ENCODE data around the gene MRAP2. TPM values are rescaled to one million over a fixed set of nuclear protein-coding genes. Genes with fewer than 3 reads are reported as not detected.

MRAP2 gene
- polyA plus RNA-seq, 1 donor from 2014 or later, result 1.0 TPM

DNA sequence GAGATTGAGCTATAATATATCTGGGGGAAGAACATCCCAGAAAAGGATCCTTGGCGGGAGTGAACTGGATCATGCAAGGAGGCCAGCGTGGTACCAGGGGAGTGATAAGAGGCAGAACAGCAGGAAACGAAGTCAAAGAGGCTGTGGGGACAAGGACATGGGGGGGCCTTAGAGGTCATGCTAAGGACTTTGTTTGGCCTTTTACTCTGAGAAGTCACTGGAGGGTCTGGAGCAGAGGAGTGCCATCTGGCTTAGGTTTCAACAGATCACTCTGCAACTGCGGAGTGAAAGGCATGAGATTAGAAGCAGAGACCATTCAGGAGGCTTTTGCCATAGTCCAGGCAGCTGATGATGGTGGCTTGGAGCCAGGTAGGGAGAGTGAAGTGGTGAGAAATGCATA, 24.3 kb downstream of the MRAP2 start:
- Histone ChIP-seq H3K36me3 (ENCODE audit: insufficient read depth, low read length) (no peaks in the 10 kb centered on the region), H3F3A (ENCODE audit: insufficient read depth, low read length, poor library complexity, severe bottlenecking) (no peaks in the 10 kb centered on the region), H4K20me1 (ENCODE audit: insufficient read depth) (no peaks in the 10 kb centered on the region), H3K9me2 (ENCODE audit: insufficient read depth, low read length) (no peaks in the 10 kb centered on the region), H3K4me2 (ENCODE audit: low read length) (no peak overlapping the region), H3K4me3 (ENCODE audit: low read length) (no peak overlapping the region), H3K9me3 (ENCODE audit: low read length) (no peaks in the 10 kb centered on the region), H3K27ac (ENCODE audit: low read length) (no peak overlapping the region), H3K27me3 (ENCODE audit: insufficient read depth, low read depth, low read length) (no peaks in the 10 kb centered on the region), H3K9ac (ENCODE audit: low read length) (no peak overlapping the region), H2AFZ (ENCODE audit: low read depth, low read length) (no peak overlapping the region), H3K79me2 (replicated peaks; ENCODE audit: insufficient read depth, low read length) (no peaks in the 10 kb centered on the region)
- no peak for TF ChIP-seq EP300 (conservative IDR thresholded peaks at IDR 0.05; ENCODE audit: poor library complexity, severe bottlenecking)
- TF ChIP-seq, protein P1, sequence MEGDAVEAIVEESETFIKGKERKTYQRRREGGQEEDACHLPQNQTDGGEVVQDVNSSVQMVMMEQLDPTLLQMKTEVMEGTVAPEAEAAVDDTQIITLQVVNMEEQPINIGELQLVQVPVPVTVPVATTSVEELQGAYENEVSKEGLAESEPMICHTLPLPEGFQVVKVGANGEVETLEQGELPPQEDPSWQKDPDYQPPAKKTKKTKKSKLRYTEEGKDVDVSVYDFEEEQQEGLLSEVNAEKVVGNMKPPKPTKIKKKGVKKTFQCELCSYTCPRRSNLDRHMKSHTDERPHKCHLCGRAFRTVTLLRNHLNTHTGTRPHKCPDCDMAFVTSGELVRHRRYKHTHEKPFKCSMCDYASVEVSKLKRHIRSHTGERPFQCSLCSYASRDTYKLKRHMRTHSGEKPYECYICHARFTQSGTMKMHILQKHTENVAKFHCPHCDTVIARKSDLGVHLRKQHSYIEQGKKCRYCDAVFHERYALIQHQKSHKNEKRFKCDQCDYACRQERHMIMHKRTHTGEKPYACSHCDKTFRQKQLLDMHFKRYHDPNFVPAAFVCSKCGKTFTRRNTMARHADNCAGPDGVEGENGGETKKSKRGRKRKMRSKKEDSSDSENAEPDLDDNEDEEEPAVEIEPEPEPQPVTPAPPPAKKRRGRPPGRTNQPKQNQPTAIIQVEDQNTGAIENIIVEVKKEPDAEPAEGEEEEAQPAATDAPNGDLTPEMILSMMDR (IDR thresholded peaks at IDR 0.05; ENCODE audit: poor library complexity, severe bottlenecking), result no peak
- TF ChIP-seq SMC3 (conservative IDR thresholded peaks at IDR 0.05; ENCODE audit: poor library complexity), result no peak

- Histone ChIP-seq H3K27me3 (ENCODE audit: insufficient read depth, low read depth, low read length) (no peaks in the 10 kb centered on the region), H3F3A (ENCODE audit: insufficient read depth, low read length, poor library complexity, severe bottlenecking) (no peaks in the 10 kb centered on the region)
- TF ChIP-seq SMC3 (conservative IDR thresholded peaks at IDR 0.05; ENCODE audit: poor library complexity), result no peak
- TF ChIP-seq REST (IDR thresholded peaks at IDR 0.05; ENCODE audit: borderline replicate concordance), result no peak
- no peak for TF ChIP-seq MXI1 (conservative IDR thresholded peaks at IDR 0.05; ENCODE audit: poor library complexity, severe bottlenecking)
- no peak for TF ChIP-seq POLR2AphosphoS5 (IDR thresholded peaks at IDR 0.05)
- TF ChIP-seq, protein P1 (IDR thresholded peaks at IDR 0.05; ENCODE audit: poor library complexity, severe bottlenecking), result no peak
- no peak for TF ChIP-seq EZH2 (IDR thresholded peaks at IDR 0.05; ENCODE audit: borderline replicate concordance, insufficient read depth, low read length, poor library complexity, severe bottlenecking)
- no peak for TF ChIP-seq EP300 (conservative IDR thresholded peaks at IDR 0.05; ENCODE audit: poor library complexity, severe bottlenecking)
- no peak for TF ChIP-seq TAF1 (IDR thresholded peaks at IDR 0.05; ENCODE audit: low read depth)
- TF ChIP-seq RAD21 (conservative IDR thresholded peaks at IDR 0.05), result no peak
Measured at GRCh38 chr6:84059082-84059481, 25.5 kb downstream of the MRAP2 start.

More at GRCh38 chr6:84059082-84059481, 25.5 kb downstream of the MRAP2 start:
- Histone ChIP-seq H3K9ac (ENCODE audit: low read length) (no peak overlapping the region), H4K20me1 (ENCODE audit: insufficient read depth) (no peaks in the 10 kb centered on the region), H3K4me3 (ENCODE audit: low read length) (no peak overlapping the region), H3K9me2 (ENCODE audit: insufficient read depth, low read length) (no peaks in the 10 kb centered on the region), H3K4me2 (ENCODE audit: low read length) (no peak overlapping the region), H3K9me3 (ENCODE audit: low read length) (no peaks in the 10 kb centered on the region), H3K27ac (ENCODE audit: low read length) (no peak overlapping the region), H3K79me2 (replicated peaks; ENCODE audit: insufficient read depth, low read length) (no peaks in the 10 kb centered on the region), H3K36me3 (ENCODE audit: insufficient read depth, low read length) (no peaks in the 10 kb centered on the region), H2AFZ (ENCODE audit: low read depth, low read length) (no peak overlapping the region)

Measured in neural cell (in vitro differentiated cells).